Neural progenitor cell (in vitro differentiated cells): ENCODE measurements around the gene TEKT3.

Experiments used
- EZH2 ChIP-seq: fragments of 200-600 bp; sonication (generic); IDR thresholded peaks from 2 replicates; pipeline ENCODE4 v1.6.1; 2017; ENCODE audit warnings: antibody characterized with exemption, mild to moderate bottlenecking, moderate library complexity
- EZH2phosphoT487 ChIP-seq: fragments of 200-600 bp; sonication (generic); IDR thresholded peaks from 2 replicates; pipeline ENCODE4 v1.6.1; 2017; ENCODE audit warnings: antibody characterized with exemption
- TF ChIP-seq, protein P1 (sequence below): fragments of 200-600 bp; sonication (generic); IDR thresholded peaks from 2 replicates; pipeline ENCODE4 v1.5.1; 2017; ENCODE audit warnings: antibody characterized with exemption, mild to moderate bottlenecking

DNA sequence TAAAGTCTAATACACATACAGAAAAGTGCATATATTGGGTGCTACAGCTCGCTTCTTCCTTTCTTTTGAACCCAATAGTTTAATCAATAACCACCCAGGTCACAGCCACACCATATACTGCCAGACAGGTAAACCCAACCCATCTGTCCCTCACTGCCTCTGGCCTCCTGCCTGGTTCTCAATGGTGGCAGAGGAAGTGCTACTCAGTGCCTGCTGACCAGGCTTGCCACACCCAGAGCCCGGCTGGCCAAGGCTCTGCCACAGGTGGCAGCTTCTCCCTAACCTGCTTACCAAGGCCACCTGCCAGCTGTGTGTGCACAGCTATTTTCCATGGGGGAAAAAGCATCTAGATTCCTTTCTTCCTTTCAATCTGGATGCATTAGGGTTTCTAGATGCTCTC, 76.9 kb downstream of the TEKT3 start:
- TF ChIP-seq, protein P1, sequence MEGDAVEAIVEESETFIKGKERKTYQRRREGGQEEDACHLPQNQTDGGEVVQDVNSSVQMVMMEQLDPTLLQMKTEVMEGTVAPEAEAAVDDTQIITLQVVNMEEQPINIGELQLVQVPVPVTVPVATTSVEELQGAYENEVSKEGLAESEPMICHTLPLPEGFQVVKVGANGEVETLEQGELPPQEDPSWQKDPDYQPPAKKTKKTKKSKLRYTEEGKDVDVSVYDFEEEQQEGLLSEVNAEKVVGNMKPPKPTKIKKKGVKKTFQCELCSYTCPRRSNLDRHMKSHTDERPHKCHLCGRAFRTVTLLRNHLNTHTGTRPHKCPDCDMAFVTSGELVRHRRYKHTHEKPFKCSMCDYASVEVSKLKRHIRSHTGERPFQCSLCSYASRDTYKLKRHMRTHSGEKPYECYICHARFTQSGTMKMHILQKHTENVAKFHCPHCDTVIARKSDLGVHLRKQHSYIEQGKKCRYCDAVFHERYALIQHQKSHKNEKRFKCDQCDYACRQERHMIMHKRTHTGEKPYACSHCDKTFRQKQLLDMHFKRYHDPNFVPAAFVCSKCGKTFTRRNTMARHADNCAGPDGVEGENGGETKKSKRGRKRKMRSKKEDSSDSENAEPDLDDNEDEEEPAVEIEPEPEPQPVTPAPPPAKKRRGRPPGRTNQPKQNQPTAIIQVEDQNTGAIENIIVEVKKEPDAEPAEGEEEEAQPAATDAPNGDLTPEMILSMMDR = no peak
- TF ChIP-seq EZH2phosphoT487 (no peak), EZH2 (no peak)
